Astrocyte (in vitro differentiated cells and primary cell): Measurements from ENCODE around the gene ARL15. TPM values are rescaled to one million over a fixed set of nuclear protein-coding genes. Genes with fewer than 3 reads are reported as not detected.

Source experiments
- DNase-seq: peaks from one replicate; pipeline ENCODE4 v3.0.0-alpha.2; 2010; ENCODE audit warnings: low read depth
- FAIRE-seq: peaks from 2 replicates; lab custom pipeline; 2011; peaks lifted over from hg19 to GRCh38; lab: Jason Lieb, UNC
- H2AFZ ChIP-seq: 2 replicates; pipeline ENCODE4 v1.6.0; 2012; ENCODE audit warnings: low read depth, low read length, inconsistent platforms
- H3K27ac ChIP-seq: 2 replicates; pipeline ENCODE4 v1.5.1; 2011; ENCODE audit warnings: low read depth, low read length, inconsistent platforms
- H3K27me3 ChIP-seq: 2 replicates; pipeline ENCODE4 v1.6.0; 2011; ENCODE audit warnings: low read length, inconsistent platforms; ENCODE audit not compliant: insufficient read depth
- H3K36me3 ChIP-seq: 2 replicates; pipeline ENCODE4 v1.5.1; 2011; ENCODE audit warnings: low read length, inconsistent platforms; ENCODE audit not compliant: insufficient read depth
- H3K4me1 ChIP-seq: 2 replicates; pipeline ENCODE4 v1.5.1; 2011; ENCODE audit warnings: low read length, inconsistent platforms; ENCODE audit not compliant: insufficient read depth
- H3K4me2 ChIP-seq: 2 replicates; pipeline ENCODE4 v1.6.0; 2012; ENCODE audit warnings: low read length, inconsistent platforms
- H3K4me3 ChIP-seq: 2 replicates; pipeline ENCODE4 v1.5.1; 2011; ENCODE audit warnings: low read depth, mild to moderate bottlenecking, low read length, inconsistent platforms; ENCODE audit not compliant: insufficient read depth
- H3K79me2 ChIP-seq: 2 replicates; pipeline ENCODE4 v1.6.0; 2012; ENCODE audit warnings: mild to moderate bottlenecking, low read length, inconsistent platforms; ENCODE audit not compliant: insufficient read depth
- H3K9ac ChIP-seq: 2 replicates; pipeline ENCODE4 v1.6.0; 2012; ENCODE audit warnings: mild to moderate bottlenecking, low read length, inconsistent platforms
- H3K9me3 ChIP-seq: 2 replicates; pipeline ENCODE4 v1.5.1; 2012; ENCODE audit warnings: low read depth, mild to moderate bottlenecking, low read length, inconsistent platforms; ENCODE audit not compliant: insufficient read depth
- H4K20me1 ChIP-seq: 2 replicates; pipeline ENCODE4 v1.6.0; 2012; ENCODE audit warnings: low read length, inconsistent platforms; ENCODE audit not compliant: insufficient read depth
- H3K27ac Mint-ChIP-seq: one replicate; pipeline ENCODE4 v1.8.0; 2021; ENCODE audit warnings: mild to moderate bottlenecking, mixed read lengths; ENCODE audit not compliant: unreplicated experiment
- H3K27me3 Mint-ChIP-seq: one replicate; pipeline ENCODE4 v1.8.0; 2021; ENCODE audit warnings: low read depth, mixed read lengths; ENCODE audit not compliant: unreplicated experiment
- H3K36me3 Mint-ChIP-seq: one replicate; pipeline ENCODE4 v1.8.0; 2021; ENCODE audit warnings: low read depth, mixed read lengths; ENCODE audit not compliant: unreplicated experiment
- H3K4me1 Mint-ChIP-seq: one replicate; pipeline ENCODE4 v1.8.0; 2021; ENCODE audit warnings: low read depth, mixed read lengths; ENCODE audit not compliant: unreplicated experiment
- H3K4me3 Mint-ChIP-seq: one replicate; pipeline ENCODE4 v1.8.0; 2021; ENCODE audit warnings: mild to moderate bottlenecking, moderate library complexity, mixed read lengths; ENCODE audit not compliant: unreplicated experiment
- H3K9me3 Mint-ChIP-seq: one replicate; pipeline ENCODE4 v1.8.0; 2021; ENCODE audit warnings: mild to moderate bottlenecking, mixed read lengths; ENCODE audit not compliant: unreplicated experiment
- CTCF ChIP-seq: IDR thresholded peaks from 2 replicates; pipeline ENCODE4 v1.5.1; 2011; ENCODE audit warnings: low read depth, mild to moderate bottlenecking, inconsistent platforms, low read length, moderate library complexity; ENCODE audit not compliant: insufficient read depth
- EZH2 ChIP-seq: IDR thresholded peaks from 2 replicates; pipeline ENCODE4 v1.6.1; 2012; ENCODE audit warnings: mild to moderate bottlenecking, low read length, inconsistent platforms; ENCODE audit not compliant: insufficient read depth
- total RNA-seq: library from RNA; stranded (reverse); gene quantifications from 2 replicates; pipeline ENCODE4 v1.2.1, GENCODE V29; 2021

Gene ARL15
- total RNA-seq, 1 donor from 2014 or later, result 29.1 TPM

DNA sequence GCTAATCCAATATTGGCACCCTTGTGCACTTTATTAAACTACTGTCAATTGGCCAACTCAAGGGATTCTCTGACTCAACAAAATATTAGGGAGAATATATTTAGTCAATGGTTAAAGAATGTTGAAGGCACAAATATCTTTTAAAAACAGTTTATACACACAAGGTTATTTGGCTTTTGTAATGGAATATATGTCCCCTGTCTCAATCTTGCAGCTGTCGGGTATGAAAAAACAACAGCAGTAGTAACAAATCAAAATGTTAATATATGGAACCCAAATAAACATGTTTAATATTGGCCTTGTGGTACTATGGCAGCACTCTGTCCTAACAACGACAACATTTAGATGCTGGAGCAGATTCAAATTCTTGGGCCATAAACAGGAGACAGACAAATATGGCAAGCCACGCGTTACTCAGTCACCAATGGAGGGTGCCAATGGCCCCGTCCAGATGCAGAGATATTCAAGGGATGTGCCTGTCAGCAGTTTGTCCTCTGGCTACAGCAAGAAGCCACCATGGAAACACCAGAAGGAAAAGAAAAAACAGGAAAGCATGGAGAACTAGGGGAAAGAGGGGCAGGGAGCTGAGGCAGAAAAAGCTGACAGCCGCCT is 408.0 kb downstream of the ARL15 start:
- Histone ChIP-seq H3K9ac (no peak overlapping the region), H3K9me3 (no peaks in the 10 kb centered on the region), H3K27ac (no peak overlapping the region), H4K20me1 (no peaks in the 10 kb centered on the region), H3K4me1 (no peaks in the 10 kb centered on the region), H2AFZ (no peak overlapping the region), H3K4me3 (no peak overlapping the region), H3K79me2 (no peaks in the 10 kb centered on the region), H3K27me3 (no peaks in the 10 kb centered on the region), H3K36me3 (no peaks in the 10 kb centered on the region), H3K4me2 (no peak overlapping the region)
- H3K4me1 Mint-ChIP-seq, result no peaks in the 10 kb centered on the region
- no peak overlapping the region for H3K27ac Mint-ChIP-seq
- no peaks in the 10 kb centered on the region for H3K9me3 Mint-ChIP-seq
- FAIRE-seq, result no peak
- no peaks in the 10 kb centered on the region for H3K27me3 Mint-ChIP-seq
- no peak for DNase-seq
- no peaks in the 10 kb centered on the region for H3K36me3 Mint-ChIP-seq
- no peak overlapping the region for H3K4me3 Mint-ChIP-seq
- TF ChIP-seq EZH2 (no peak), CTCF (no peak)

GRCh38 chr5:53900677-53901076 is 409.7 kb downstream of the ARL15 start:
- no peak overlapping the region for H3K4me3 Mint-ChIP-seq

More at GRCh38 chr5:53900677-53901076, 409.7 kb downstream of the ARL15 start:
- Histone ChIP-seq H4K20me1 (no peaks in the 10 kb centered on the region), H3K27me3 (no peaks in the 10 kb centered on the region), H3K9me3 (no peaks in the 10 kb centered on the region), H3K27ac (no peak overlapping the region), H3K4me1 (no peaks in the 10 kb centered on the region), H2AFZ (no peak overlapping the region), H3K9ac (no peak overlapping the region), H3K36me3 (no peaks in the 10 kb centered on the region), H3K4me2 (no peak overlapping the region), H3K4me3 (no peak overlapping the region), H3K79me2 (no peaks in the 10 kb centered on the region)
- Mint-ChIP-seq H3K27me3 (no peaks in the 10 kb centered on the region), H3K9me3 (no peaks in the 10 kb centered on the region), H3K27ac (no peak overlapping the region), H3K4me1 (no peaks in the 10 kb centered on the region), H3K36me3 (no peaks in the 10 kb centered on the region)
- FAIRE-seq (no peak), DNase-seq (no peak)
- TF ChIP-seq EZH2 (no peak), CTCF (no peak)
